Measurements from ENCODE around the gene CHST3. TPM values are rescaled to one million over a fixed set of nuclear protein-coding genes. Genes with fewer than 3 reads are reported as not detected.
"Not testable (repeated sequence)": the region's sequence is repeated elsewhere in the genome, so short reads cannot be mapped to it uniquely, and the experiment has no call there.

The CHST3 gene
- polyA plus RNA-seq, 3 donors: 17.1 to 18.9 (median 18.0) TPM

GRCh38 chr10:72026278-72027111 lies 62.3 kb downstream of the CHST3 start:
- DNase-seq (ENCODE audit: low read depth in 3 of 3, low spot score in 2 of 3): no peak

GRCh38 chr10:72027498-72027897 lies 63.3 kb downstream of the CHST3 start:
- no peak for DNase-seq (ENCODE audit: low read depth in 3 of 3, low spot score in 2 of 3)

- DNase-seq (ENCODE audit: low read depth in 3 of 3, low spot score in 2 of 3): no peak
Observed at GRCh38 chr10:72029414-72029813, 65.2 kb downstream of the CHST3 start.

- DNase-seq (ENCODE audit: low read depth in 3 of 3, low spot score in 2 of 3): no peak
Observed at GRCh38 chr10:72030762-72031543, 66.8 kb downstream of the CHST3 start.

GRCh38 chr10:72031706-72032105 lies 67.5 kb downstream of the CHST3 start:
- DNase-seq (ENCODE audit: low read depth in 3 of 3, low spot score in 2 of 3): no peak

GRCh38 chr10:72032409-72033162 lies 68.4 kb downstream of the CHST3 start:
- not testable (repeated sequence) for DNase-seq (ENCODE audit: low read depth in 3 of 3, low spot score in 2 of 3)

GRCh38 chr10:72034040-72034499 lies 69.9 kb downstream of the CHST3 start:
- DNase-seq (ENCODE audit: low read depth in 3 of 3, low spot score in 2 of 3): no peak

GRCh38 chr10:72034761-72035160 lies 70.6 kb downstream of the CHST3 start:
- no peak for DNase-seq (ENCODE audit: low read depth in 3 of 3, low spot score in 2 of 3)

GRCh38 chr10:72035252-72035887 lies 71.2 kb downstream of the CHST3 start:
- no peak for DNase-seq (ENCODE audit: low read depth in 3 of 3, low spot score in 2 of 3)

- DNase-seq (ENCODE audit: low read depth in 3 of 3, low spot score in 2 of 3): no peak
Observed at GRCh38 chr10:72037266-72037665, 73.1 kb downstream of the CHST3 start.

- no peak for DNase-seq (ENCODE audit: low read depth in 3 of 3, low spot score in 2 of 3)
Observed at GRCh38 chr10:72037811-72038210, 73.6 kb downstream of the CHST3 start.

- no peak for DNase-seq (ENCODE audit: low read depth in 3 of 3, low spot score in 2 of 3)
Observed at GRCh38 chr10:72038458-72039001, 74.3 kb downstream of the CHST3 start.

GRCh38 chr10:72039377-72039776 lies 75.2 kb downstream of the CHST3 start:
- DNase-seq (ENCODE audit: low read depth in 3 of 3, low spot score in 2 of 3): no peak

GRCh38 chr10:72041491-72041890 lies 77.3 kb downstream of the CHST3 start:
- no peak for DNase-seq (ENCODE audit: low read depth in 3 of 3, low spot score in 2 of 3)

GRCh38 chr10:72043016-72043834 lies 79.0 kb downstream of the CHST3 start:
- DNase-seq (ENCODE audit: low read depth in 3 of 3, low spot score in 2 of 3): no peak

GRCh38 chr10:72044417-72045041 lies 80.3 kb downstream of the CHST3 start:
- no peak for DNase-seq (ENCODE audit: low read depth in 3 of 3, low spot score in 2 of 3)

GRCh38 chr10:72045586-72045985 lies 81.4 kb downstream of the CHST3 start:
- DNase-seq (ENCODE audit: low read depth in 3 of 3, low spot score in 2 of 3): no peak

- DNase-seq (ENCODE audit: low read depth in 3 of 3, low spot score in 2 of 3): peak; percentile 89 to 95 (median 91)
Observed at GRCh38 chr10:72048450-72049124, 84.4 kb downstream of the CHST3 start.

Data from right renal cortex interstitium (tissue), 3 donors.